SK-N-SH treated with all-trans-retinoic acid at 6 μM for 48 hours (cell line): ENCODE data around the gene PRKG2.

Experiments used
- ATAC-seq: fragments of 200-7000 bp; cut with Tn5 transposase; 3 replicates; pipeline ENCODE4 v1.9.1; 2020; ENCODE audit warnings: mild to moderate bottlenecking, moderate library complexity
- ARNTL ChIP-seq: fragments of 450-650 bp; formaldehyde crosslinking; IDR thresholded peaks from 2 replicates; pipeline ENCODE4 v1.5.0; 2020; ENCODE audit warnings: low read depth, mild to moderate bottlenecking, moderate library complexity, borderline replicate concordance
- BACH2 ChIP-seq: fragments of 250-450 bp; sonication (Bioruptor Pico); IDR thresholded peaks from 2 replicates; pipeline ENCODE4 v1.9.0; 2021; ENCODE audit warnings: mild to moderate bottlenecking, borderline replicate concordance
- CSDC2 ChIP-seq: fragments of 250-450 bp; sonication (Bioruptor Pico); IDR thresholded peaks from 2 replicates; pipeline ENCODE4 v1.5.0; 2020; ENCODE audit warnings: mild to moderate bottlenecking, moderate library complexity
- ESRRG ChIP-seq: fragments of 250-450 bp; sonication (Bioruptor Pico); IDR thresholded peaks from 2 replicates; pipeline ENCODE4 v1.6.1; 2021; ENCODE audit warnings: mild to moderate bottlenecking
- GLIS3 ChIP-seq: fragments of 250-450 bp; sonication (Bioruptor Pico); IDR thresholded peaks from 2 replicates; pipeline ENCODE4 v1.5.0; 2020; ENCODE audit warnings: mild to moderate bottlenecking, moderate library complexity
- ISL1 ChIP-seq: fragments of 250-450 bp; sonication (Bioruptor Pico); IDR thresholded peaks from 2 replicates; pipeline ENCODE4 v2.1.2; 2022; ENCODE audit warnings: mild to moderate bottlenecking, moderate library complexity
- OSR1 ChIP-seq: fragments of 250-450 bp; sonication (Bioruptor Pico); IDR thresholded peaks from 2 replicates; pipeline ENCODE4 v1.8.0; 2022; ENCODE audit warnings: moderate library complexity, mild to moderate bottlenecking, inconsistent platforms
- PPARA ChIP-seq: fragments of 250-450 bp; sonication (Bioruptor Pico); IDR thresholded peaks from 2 replicates; pipeline ENCODE4 v1.5.0; 2020; ENCODE audit warnings: mild to moderate bottlenecking, borderline replicate concordance
- RARB ChIP-seq: fragments of 250-450 bp; sonication (Bioruptor Pico); IDR thresholded peaks from 2 replicates; pipeline ENCODE4 v1.8.0; 2021; ENCODE audit warnings: mild to moderate bottlenecking, moderate library complexity
- SNAI2 ChIP-seq: fragments of 250-450 bp; sonication (Bioruptor Pico); IDR thresholded peaks from 2 replicates; pipeline ENCODE4 v1.5.0; 2020; ENCODE audit warnings: mild to moderate bottlenecking, moderate library complexity
- TCF4 ChIP-seq: fragments of 250-450 bp; sonication (Bioruptor Pico); IDR thresholded peaks from 2 replicates; pipeline ENCODE4 v1.8.0; 2021; ENCODE audit warnings: mild to moderate bottlenecking, moderate library complexity, borderline replicate concordance
- TOX ChIP-seq: fragments of 250-450 bp; sonication (Bioruptor Pico); IDR thresholded peaks from 2 replicates; pipeline ENCODE4 v1.8.0; 2021; ENCODE audit warnings: mild to moderate bottlenecking, moderate library complexity, borderline replicate concordance
- ZC3H10 ChIP-seq: fragments of 250-450 bp; sonication (Bioruptor Pico); IDR thresholded peaks from 2 replicates; pipeline ENCODE4 v1.5.1; 2021; ENCODE audit warnings: mild to moderate bottlenecking, moderate library complexity
- ZFP3 ChIP-seq: fragments of 250-450 bp; sonication (Bioruptor Pico); IDR thresholded peaks from 2 replicates; pipeline ENCODE4 v1.5.0; 2020; ENCODE audit warnings: mild to moderate bottlenecking, moderate library complexity
- ZFP30 ChIP-seq: fragments of 450-650 bp; formaldehyde crosslinking; IDR thresholded peaks from 2 replicates; pipeline ENCODE4 v1.5.0; 2022; ENCODE audit warnings: mild to moderate bottlenecking, moderate library complexity
- ZNF565 ChIP-seq: fragments of 450-650 bp; formaldehyde crosslinking; conservative IDR thresholded peaks from 2 replicates; pipeline ENCODE4 v1.5.0; 2020; ENCODE audit warnings: low read depth, mild to moderate bottlenecking, moderate library complexity
- ZNF70 ChIP-seq: fragments of 450-650 bp; formaldehyde crosslinking; IDR thresholded peaks from 2 replicates; pipeline ENCODE4 v1.5.0; 2020; ENCODE audit warnings: mild to moderate bottlenecking, moderate library complexity
- ZNF8 ChIP-seq: fragments of 450-650 bp; formaldehyde crosslinking; IDR thresholded peaks from 2 replicates; pipeline ENCODE4 v1.5.0; 2020; ENCODE audit warnings: mild to moderate bottlenecking, moderate library complexity
- TF ChIP-seq, protein P1 (sequence below): fragments of 250-450 bp; sonication (Bioruptor Pico); IDR thresholded peaks from 2 replicates; pipeline ENCODE4 v1.5.0; 2020; ENCODE audit warnings: mild to moderate bottlenecking, moderate library complexity
- TF ChIP-seq, protein P2 (sequence below): fragments of 250-450 bp; sonication (Bioruptor Pico); IDR thresholded peaks from 2 replicates; pipeline ENCODE4 v1.5.1; 2021; ENCODE audit warnings: mild to moderate bottlenecking, moderate library complexity
- TF ChIP-seq, protein P3 (sequence below): fragments of 250-450 bp; sonication (Bioruptor Pico); IDR thresholded peaks from 2 replicates; pipeline ENCODE4 v1.8.0; 2021; ENCODE audit warnings: low read depth, mild to moderate bottlenecking, moderate library complexity, borderline replicate concordance

The PRKG2 gene

DNA sequence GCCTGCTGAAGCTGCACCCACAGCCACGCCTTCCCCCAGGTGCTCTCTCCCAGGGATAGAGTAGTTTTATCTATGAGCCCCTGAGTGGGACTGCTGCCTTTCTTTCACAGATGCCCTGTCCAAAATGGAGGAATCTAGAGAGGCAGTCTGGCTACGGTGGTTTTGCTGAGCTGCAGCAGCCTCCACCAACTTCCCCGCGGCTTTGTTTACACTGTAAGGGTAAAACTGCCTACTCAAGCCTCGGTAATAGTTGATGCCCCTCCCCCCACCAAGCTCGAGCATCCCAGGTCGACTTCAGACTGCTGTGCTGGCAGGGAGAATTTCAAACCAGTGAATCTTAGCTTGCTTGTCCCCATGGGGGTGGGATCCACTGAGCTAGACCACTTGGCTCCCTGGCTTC is 84.5 kb downstream of the PRKG2 start:
- no peak for TF ChIP-seq OSR1 (CRISPR knock-in tag)
- TF ChIP-seq ZNF8 (CRISPR knock-in tag): no peak
- TF ChIP-seq PPARA: no peak
- no peak for TF ChIP-seq ZFP3 (CRISPR knock-in tag)
- ATAC-seq: no peak

DNA sequence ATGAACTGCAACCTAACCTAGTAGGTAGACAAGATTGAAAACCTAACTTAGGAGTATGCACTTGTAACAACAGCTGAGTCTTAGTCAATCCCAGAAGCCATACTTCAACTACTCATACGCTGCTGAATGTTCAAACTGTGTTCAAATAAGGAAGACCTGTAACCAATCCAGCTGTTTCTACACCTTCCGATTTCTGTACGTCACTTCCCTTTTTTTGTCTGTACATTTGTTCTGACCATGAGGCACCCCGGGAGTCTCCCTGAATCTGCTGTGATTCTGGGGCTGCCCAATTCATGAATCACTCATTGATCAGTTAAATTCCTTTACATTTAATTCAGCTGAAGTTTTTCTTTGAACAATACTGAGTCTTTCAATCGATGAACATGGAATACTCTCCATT is 95.0 kb downstream of the PRKG2 start:
- no peak for ATAC-seq
- no peak for TF ChIP-seq ZNF565 (CRISPR knock-in tag)
- no peak for TF ChIP-seq ZNF70
- no peak for TF ChIP-seq BACH2 (CRISPR knock-in tag)
- TF ChIP-seq SNAI2: no peak
- TF ChIP-seq, protein P1, sequence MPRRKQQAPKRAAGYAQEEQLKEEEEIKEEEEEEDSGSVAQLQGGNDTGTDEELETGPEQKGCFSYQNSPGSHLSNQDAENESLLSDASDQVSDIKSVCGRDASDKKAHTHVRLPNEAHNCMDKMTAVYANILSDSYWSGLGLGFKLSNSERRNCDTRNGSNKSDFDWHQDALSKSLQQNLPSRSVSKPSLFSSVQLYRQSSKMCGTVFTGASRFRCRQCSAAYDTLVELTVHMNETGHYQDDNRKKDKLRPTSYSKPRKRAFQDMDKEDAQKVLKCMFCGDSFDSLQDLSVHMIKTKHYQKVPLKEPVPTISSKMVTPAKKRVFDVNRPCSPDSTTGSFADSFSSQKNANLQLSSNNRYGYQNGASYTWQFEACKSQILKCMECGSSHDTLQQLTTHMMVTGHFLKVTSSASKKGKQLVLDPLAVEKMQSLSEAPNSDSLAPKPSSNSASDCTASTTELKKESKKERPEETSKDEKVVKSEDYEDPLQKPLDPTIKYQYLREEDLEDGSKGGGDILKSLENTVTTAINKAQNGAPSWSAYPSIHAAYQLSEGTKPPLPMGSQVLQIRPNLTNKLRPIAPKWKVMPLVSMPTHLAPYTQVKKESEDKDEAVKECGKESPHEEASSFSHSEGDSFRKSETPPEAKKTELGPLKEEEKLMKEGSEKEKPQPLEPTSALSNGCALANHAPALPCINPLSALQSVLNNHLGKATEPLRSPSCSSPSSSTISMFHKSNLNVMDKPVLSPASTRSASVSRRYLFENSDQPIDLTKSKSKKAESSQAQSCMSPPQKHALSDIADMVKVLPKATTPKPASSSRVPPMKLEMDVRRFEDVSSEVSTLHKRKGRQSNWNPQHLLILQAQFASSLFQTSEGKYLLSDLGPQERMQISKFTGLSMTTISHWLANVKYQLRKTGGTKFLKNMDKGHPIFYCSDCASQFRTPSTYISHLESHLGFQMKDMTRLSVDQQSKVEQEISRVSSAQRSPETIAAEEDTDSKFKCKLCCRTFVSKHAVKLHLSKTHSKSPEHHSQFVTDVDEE (CRISPR knock-in tag): no peak
- TF ChIP-seq ZNF8 (CRISPR knock-in tag): no peak
- TF ChIP-seq ISL1: no peak
- TF ChIP-seq, protein P2, sequence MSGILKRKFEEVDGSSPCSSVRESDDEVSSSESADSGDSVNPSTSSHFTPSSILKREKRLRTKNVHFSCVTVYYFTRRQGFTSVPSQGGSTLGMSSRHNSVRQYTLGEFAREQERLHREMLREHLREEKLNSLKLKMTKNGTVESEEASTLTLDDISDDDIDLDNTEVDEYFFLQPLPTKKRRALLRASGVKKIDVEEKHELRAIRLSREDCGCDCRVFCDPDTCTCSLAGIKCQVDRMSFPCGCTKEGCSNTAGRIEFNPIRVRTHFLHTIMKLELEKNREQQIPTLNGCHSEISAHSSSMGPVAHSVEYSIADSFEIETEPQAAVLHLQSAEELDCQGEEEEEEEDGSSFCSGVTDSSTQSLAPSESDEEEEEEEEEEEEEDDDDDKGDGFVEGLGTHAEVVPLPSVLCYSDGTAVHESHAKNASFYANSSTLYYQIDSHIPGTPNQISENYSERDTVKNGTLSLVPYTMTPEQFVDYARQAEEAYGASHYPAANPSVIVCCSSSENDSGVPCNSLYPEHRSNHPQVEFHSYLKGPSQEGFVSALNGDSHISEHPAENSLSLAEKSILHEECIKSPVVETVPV (CRISPR knock-in tag): no peak
- TF ChIP-seq TCF4 (CRISPR knock-in tag): no peak
- no peak for TF ChIP-seq ZFP30 (CRISPR knock-in tag)
- no peak for TF ChIP-seq ARNTL (CRISPR knock-in tag)
- no peak for TF ChIP-seq RARB (CRISPR knock-in tag)
- TF ChIP-seq OSR1 (CRISPR knock-in tag): no peak
- no peak for TF ChIP-seq ESRRG (CRISPR knock-in tag)

DNA sequence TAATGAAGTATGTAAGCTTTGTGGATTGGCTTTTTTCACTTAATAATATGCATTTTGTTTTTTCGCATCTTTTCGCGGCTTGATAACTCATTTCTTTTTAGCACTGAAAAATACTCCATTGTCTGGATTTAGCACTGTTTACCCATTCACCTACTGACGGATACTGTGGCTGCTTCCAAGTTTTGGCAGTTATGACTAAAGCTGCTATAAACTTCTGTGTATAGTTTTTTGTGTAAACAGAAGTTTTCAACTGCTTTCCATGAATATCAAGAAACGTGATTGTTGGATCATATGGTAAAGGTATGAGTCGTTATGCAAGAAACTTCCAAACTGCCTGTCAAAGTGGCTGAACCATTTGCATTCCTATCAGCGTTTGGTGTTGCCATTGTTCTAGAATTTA is 96.9 kb downstream of the PRKG2 start:
- no peak for TF ChIP-seq SNAI2
- TF ChIP-seq, protein P2 (CRISPR knock-in tag): no peak
- TF ChIP-seq ISL1: no peak
- no peak for TF ChIP-seq TCF4 (CRISPR knock-in tag)
- no peak for TF ChIP-seq ZC3H10 (CRISPR knock-in tag)
- no peak for TF ChIP-seq ZNF70
- TF ChIP-seq, protein P3, sequence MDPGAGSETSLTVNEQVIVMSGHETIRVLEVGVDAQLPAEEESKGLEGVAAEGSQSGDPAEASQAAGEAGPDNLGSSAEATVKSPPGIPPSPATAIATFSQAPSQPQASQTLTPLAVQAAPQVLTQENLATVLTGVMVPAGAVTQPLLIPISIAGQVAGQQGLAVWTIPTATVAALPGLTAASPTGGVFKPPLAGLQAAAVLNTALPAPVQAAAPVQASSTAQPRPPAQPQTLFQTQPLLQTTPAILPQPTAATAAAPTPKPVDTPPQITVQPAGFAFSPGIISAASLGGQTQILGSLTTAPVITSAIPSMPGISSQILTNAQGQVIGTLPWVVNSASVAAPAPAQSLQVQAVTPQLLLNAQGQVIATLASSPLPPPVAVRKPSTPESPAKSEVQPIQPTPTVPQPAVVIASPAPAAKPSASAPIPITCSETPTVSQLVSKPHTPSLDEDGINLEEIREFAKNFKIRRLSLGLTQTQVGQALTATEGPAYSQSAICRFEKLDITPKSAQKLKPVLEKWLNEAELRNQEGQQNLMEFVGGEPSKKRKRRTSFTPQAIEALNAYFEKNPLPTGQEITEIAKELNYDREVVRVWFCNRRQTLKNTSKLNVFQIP (CRISPR knock-in tag): no peak
- TF ChIP-seq ZNF565 (CRISPR knock-in tag): no peak
- TF ChIP-seq GLIS3 (CRISPR knock-in tag): no peak
- no peak for TF ChIP-seq CSDC2
- TF ChIP-seq ZFP30 (CRISPR knock-in tag): no peak
- no peak for TF ChIP-seq OSR1 (CRISPR knock-in tag)
- TF ChIP-seq ARNTL (CRISPR knock-in tag): no peak
- TF ChIP-seq TOX (CRISPR knock-in tag): no peak
- TF ChIP-seq BACH2 (CRISPR knock-in tag): no peak
- TF ChIP-seq, protein P1 (CRISPR knock-in tag): no peak

More for the DNA sequence above, 96.9 kb downstream of the PRKG2 start:
- ATAC-seq: no peak
